OCI-LY3 (cell line): Measurements from ENCODE around the gene HUNK.

ENCODE experiments used
- H2AFZ ChIP-seq: fragments of 200-600, 300-600 bp; shearing (Covaris generic); 2 replicates; pipeline ENCODE4 v1.6.0; 2014; ENCODE audit warnings: antibody characterized with exemption, low read depth, low read length
- H3K27ac ChIP-seq: fragments of 200-600, 300-600 bp; sonication (generic); 2 replicates; pipeline ENCODE4 v1.5.1; 2014; ENCODE audit warnings: mild to moderate bottlenecking, low read length, moderate library complexity, mixed read lengths
- H3K27me3 ChIP-seq: fragments of 200-600, 300-600 bp; sonication (generic); 2 replicates; pipeline ENCODE4 v1.6.1; 2014; ENCODE audit warnings: low read depth, low read length, mixed read lengths
- H3K36me3 ChIP-seq: fragments of 200-600, 300-600 bp; sonication (generic); replicated peaks from 2 replicates; pipeline ENCODE3; 2014; ENCODE audit warnings: low read depth, low read length, mixed read lengths
- H3K4me1 ChIP-seq: fragments of 300-600, 200-600 bp; sonication (generic); 2 replicates; pipeline ENCODE4 v1.6.1; 2014; ENCODE audit warnings: low read length, mixed read lengths
- H3K4me2 ChIP-seq: fragments of 200-600, 300-600 bp; sonication (generic); 2 replicates; pipeline ENCODE4 v1.6.1; 2014; ENCODE audit warnings: low read length, mixed read lengths
- H3K4me3 ChIP-seq: fragments of 300-600, 200-600 bp; sonication (generic); 2 replicates; pipeline ENCODE4 v1.5.1; 2014; ENCODE audit warnings: antibody characterized with exemption, mild to moderate bottlenecking, low read length, moderate library complexity
- H3K79me2 ChIP-seq: fragments of 300-600, 200-600 bp; shearing (Covaris generic); 2 replicates; pipeline ENCODE4 v1.6.1; 2014; ENCODE audit warnings: mild to moderate bottlenecking, low read length, mixed read lengths
- H3K9ac ChIP-seq: fragments of 300-600, 200-600 bp; shearing (Covaris generic); 2 replicates; pipeline ENCODE4 v1.6.0; 2014; ENCODE audit warnings: mild to moderate bottlenecking, low read length, moderate library complexity
- H3K9me3 ChIP-seq: fragments of 200-600, 300-600 bp; shearing (Covaris generic); 2 replicates; pipeline ENCODE4 v1.6.1; 2014; ENCODE audit warnings: low read length, mixed read lengths; ENCODE audit not compliant: insufficient read depth
- H4K20me1 ChIP-seq: fragments of 200-600, 300-600 bp; sonication (generic); 2 replicates; pipeline ENCODE4 v1.6.1; 2016; ENCODE audit warnings: low read length, mixed read lengths; ENCODE audit not compliant: insufficient read depth
- CTCF ChIP-seq: fragments of 200-600, 300-600 bp; sonication (generic); IDR thresholded peaks from 2 replicates; pipeline ENCODE4 v1.5.1; 2014; ENCODE audit warnings: antibody characterized with exemption, low read length, low read depth
- EZH2phosphoT487 ChIP-seq: fragments of 200-600 bp; shearing (Covaris generic); IDR thresholded peaks from 2 replicates; pipeline ENCODE4 v1.6.1; 2018; ENCODE audit warnings: antibody characterized with exemption, mixed run types, low read depth

The HUNK gene

GRCh38 chr21:31961027-31961426, 88.2 kb downstream of the HUNK start:
- H2AFZ ChIP-seq: no peak overlapping the region
- H4K20me1 ChIP-seq: no peaks in the 10 kb centered on the region
- no peaks in the 10 kb centered on the region for H3K9me3 ChIP-seq

DNA sequence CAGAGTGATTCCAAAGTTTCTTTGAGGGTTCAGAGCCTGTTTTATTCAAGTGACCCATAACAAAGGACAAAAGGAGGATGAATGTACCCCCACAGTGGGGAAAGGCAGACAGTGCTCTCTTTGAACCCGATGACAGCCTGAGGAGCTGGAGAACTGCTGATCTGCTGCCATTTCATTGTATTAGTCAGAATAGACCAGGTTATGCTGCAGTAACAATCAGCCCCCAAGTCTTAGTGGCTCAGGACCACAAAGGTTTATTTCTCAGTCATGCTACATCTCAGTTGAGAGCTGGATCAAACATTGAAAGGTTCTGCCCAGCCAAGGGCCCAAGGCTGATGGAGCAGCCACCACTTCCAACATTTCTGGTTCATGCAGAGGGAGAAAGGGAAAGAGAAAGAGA, 88.9 kb downstream of the HUNK start:
- Histone ChIP-seq H3K4me2 (no peak overlapping the region), H3K9ac (no peak overlapping the region), H3K79me2 (no peaks in the 10 kb centered on the region), H3K4me1 (no peaks in the 10 kb centered on the region), H2AFZ (no peak overlapping the region), H4K20me1 (no peaks in the 10 kb centered on the region), H3K36me3 (no peaks in the 10 kb centered on the region), H3K9me3 (no peaks in the 10 kb centered on the region), H3K4me3 (no peak overlapping the region), H3K27me3 (peaks cover 4% of the 10 kb centered on the region; the same call in 1 of the 2 replicates), H3K27ac (no peak overlapping the region)
- TF ChIP-seq EZH2phosphoT487: no peak
- no peak for TF ChIP-seq CTCF

More at GRCh38 chr21:31961027-31961426, 88.2 kb downstream of the HUNK start:
- no peak overlapping the region for H3K27ac ChIP-seq
- TF ChIP-seq EZH2phosphoT487 (no peak), CTCF (no peak)
- no peaks in the 10 kb centered on the region for H3K79me2 ChIP-seq
- no peaks in the 10 kb centered on the region for H3K4me1 ChIP-seq
- H3K4me3 ChIP-seq: no peak overlapping the region
- H3K36me3 ChIP-seq: no peaks in the 10 kb centered on the region
- H3K4me2 ChIP-seq: no peak overlapping the region
- no peak overlapping the region for H3K9ac ChIP-seq
- H3K27me3 ChIP-seq: peaks cover 4% of the 10 kb centered on the region; the same call in 1 of the 2 replicates

GRCh38 chr21:31964692-31965091, 91.9 kb downstream of the HUNK start:
- no peak overlapping the region for H3K9ac ChIP-seq
- no peaks in the 10 kb centered on the region for H3K36me3 ChIP-seq
- no peak overlapping the region for H3K4me3 ChIP-seq
- no peaks in the 10 kb centered on the region for H3K79me2 ChIP-seq
- no peaks in the 10 kb centered on the region for H4K20me1 ChIP-seq
- H3K9me3 ChIP-seq: no peaks in the 10 kb centered on the region
- TF ChIP-seq EZH2phosphoT487 (no peak), CTCF (no peak)
- H2AFZ ChIP-seq: no peak overlapping the region
- no peak overlapping the region for H3K27ac ChIP-seq
- H3K4me1 ChIP-seq: no peaks in the 10 kb centered on the region
- H3K4me2 ChIP-seq: no peak overlapping the region
- H3K27me3 ChIP-seq: peaks cover 4% of the 10 kb centered on the region; the same call in 1 of the 2 replicates

GRCh38 chr21:31967334-31967733, 94.5 kb downstream of the HUNK start:
- Histone ChIP-seq H3K9me3 (no peaks in the 10 kb centered on the region), H3K4me3 (no peak overlapping the region), H3K4me1 (no peaks in the 10 kb centered on the region), H3K27ac (no peak overlapping the region), H3K36me3 (no peaks in the 10 kb centered on the region), H4K20me1 (no peaks in the 10 kb centered on the region), H3K27me3 (no peaks in the 10 kb centered on the region), H3K79me2 (no peaks in the 10 kb centered on the region), H2AFZ (no peak overlapping the region), H3K4me2 (no peak overlapping the region), H3K9ac (no peak overlapping the region)
- no peak for TF ChIP-seq EZH2phosphoT487
- no peak for TF ChIP-seq CTCF
